ENCODE measurements around the gene PSME2.

PSME2 gene

DNA sequence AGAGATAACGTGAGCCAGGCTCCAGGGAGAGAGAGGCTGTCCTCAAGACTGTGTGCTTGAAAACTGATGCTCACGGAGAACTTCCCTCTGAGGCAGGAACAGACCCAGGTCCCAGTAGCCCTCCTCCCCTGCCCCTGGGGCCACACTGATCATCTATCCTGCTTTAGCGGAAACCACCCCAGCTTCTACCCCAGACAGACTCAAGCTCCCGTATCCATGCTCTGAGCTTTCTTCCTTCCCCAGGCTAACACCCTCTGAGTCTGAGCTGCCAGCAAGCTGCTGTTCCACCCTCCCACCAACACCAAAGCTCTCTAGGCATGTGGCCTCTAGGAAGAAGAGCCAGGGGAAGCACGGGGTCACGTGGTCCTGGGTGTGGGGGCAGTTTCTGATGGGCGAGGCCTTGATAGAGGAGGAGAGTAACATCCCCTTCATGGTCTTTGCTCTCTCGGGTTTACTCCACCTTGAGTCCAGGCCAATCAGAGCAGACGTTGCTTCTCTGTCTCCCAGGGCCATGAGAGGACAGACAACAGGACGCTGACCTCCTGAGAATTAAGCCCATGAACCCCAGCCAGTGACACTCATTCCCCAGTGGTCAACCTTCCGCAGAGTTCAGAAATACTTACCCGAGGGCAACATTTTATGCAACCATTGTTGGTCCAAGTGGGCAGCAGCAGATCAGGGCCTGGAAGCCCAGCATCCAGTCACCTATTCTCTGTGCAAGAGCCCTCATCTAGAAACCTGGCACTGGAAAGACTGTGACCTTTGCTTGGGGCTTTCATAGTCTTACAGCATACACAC is 50.9 kb downstream of the PSME2 start:
- Mint-ChIP-seq H3K27me3 (ENCODE audit: low read depth) (peaks cover 7% of the 10 kb centered on the region), H3K27ac (peak overlapping the region; percentile 89 to 96 (median 90)), H3K4me3 (peak overlapping the region; percentile 94 to 97 (median 95)), H3K36me3 (ENCODE audit: low read depth) (no peaks in the 10 kb centered on the region), H3K9me3 (no peaks in the 10 kb centered on the region), H3K4me1 (peaks cover 27% of the 10 kb centered on the region)
- TF ChIP-seq, protein P1, sequence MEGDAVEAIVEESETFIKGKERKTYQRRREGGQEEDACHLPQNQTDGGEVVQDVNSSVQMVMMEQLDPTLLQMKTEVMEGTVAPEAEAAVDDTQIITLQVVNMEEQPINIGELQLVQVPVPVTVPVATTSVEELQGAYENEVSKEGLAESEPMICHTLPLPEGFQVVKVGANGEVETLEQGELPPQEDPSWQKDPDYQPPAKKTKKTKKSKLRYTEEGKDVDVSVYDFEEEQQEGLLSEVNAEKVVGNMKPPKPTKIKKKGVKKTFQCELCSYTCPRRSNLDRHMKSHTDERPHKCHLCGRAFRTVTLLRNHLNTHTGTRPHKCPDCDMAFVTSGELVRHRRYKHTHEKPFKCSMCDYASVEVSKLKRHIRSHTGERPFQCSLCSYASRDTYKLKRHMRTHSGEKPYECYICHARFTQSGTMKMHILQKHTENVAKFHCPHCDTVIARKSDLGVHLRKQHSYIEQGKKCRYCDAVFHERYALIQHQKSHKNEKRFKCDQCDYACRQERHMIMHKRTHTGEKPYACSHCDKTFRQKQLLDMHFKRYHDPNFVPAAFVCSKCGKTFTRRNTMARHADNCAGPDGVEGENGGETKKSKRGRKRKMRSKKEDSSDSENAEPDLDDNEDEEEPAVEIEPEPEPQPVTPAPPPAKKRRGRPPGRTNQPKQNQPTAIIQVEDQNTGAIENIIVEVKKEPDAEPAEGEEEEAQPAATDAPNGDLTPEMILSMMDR (IDR thresholded peaks at IDR 0.05; ENCODE audit: unreplicated experiment in 3 of 3) = no peak

DNA sequence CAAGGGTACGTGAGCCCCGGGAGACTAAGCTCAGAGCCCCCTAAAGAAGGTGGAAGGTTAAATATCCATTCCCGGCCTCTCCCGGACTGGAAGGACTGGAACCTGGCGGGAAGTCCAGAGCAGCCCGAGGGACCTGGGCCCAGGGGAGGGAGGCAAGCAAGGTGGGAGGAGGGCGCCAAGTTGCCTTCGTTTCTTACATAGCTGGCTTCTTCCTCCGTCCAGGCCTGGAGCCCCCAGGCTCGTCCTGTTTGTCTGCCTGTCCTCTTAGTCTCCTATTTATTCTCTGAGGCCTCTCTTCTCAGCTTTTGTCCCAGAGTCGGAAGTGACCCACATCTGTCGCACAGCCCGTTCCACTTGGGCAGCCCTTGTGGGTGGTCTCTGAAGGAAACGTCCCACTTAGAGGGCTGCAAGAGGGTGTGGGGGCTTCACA is 51.6 kb downstream of the PSME2 start:
- peaks cover 28% of the 10 kb centered on the region for H3K4me1 Mint-ChIP-seq
- TF ChIP-seq, protein P1 (IDR thresholded peaks at IDR 0.05; ENCODE audit: unreplicated experiment in 3 of 3) = no peak
- no peaks in the 10 kb centered on the region for H3K9me3 Mint-ChIP-seq

DNA sequence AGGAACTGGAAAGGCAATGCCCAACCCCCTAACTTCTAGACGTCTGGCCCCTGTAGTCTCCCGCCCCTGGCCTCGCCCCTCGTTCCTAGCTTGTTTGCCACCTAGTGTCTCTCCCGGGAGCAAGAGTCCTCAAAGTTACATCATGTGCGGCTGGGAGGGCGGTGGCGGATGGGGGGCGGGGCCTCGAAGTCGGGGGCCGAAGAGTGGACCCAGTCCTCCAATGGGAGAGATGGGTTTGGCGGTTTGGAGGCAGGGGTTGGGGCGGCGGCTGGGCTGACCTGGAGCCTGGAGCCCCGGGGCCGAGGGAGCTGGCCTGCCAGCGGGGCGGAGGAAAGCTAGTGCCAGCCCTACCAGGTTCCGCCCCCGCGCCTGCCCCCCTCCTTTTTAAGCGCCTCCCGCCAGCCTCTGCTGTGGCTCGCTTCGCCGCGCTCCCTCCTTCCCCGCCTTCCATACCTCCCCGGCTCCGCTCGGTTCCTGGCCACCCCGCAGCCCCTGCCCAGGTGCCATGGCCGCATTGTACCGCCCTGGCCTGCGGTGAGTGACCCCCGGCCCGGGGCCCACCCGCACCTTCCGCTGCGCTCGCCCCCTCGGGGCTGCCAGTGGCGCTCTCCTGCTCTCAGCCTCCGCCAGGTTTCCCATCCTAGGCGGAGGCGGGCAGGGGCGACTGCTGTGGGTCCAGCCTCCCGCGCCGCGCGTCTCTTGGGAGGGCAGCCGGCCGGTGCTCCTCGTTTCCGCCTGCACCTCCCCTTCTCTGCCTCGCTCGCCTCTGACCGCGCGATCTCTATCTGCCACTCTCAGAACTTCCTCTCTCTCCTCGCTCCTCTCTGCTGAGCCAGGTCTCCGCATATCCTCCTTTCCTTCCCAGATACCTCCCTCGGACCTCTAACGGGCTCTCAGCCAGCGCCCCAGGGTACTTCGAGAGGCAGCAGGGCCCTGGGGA is 52.2 kb downstream of the PSME2 start, which contains the start of gene PCK2:
PCK2 (plus strand) TSS at position 411 of the 940 bp plus-strand sequence; CDS start at position 506, 95 bp downstream.
- TF ChIP-seq, protein P1 (IDR thresholded peaks at IDR 0.05; ENCODE audit: unreplicated experiment in 3 of 3) = peak in 1 of 3 experiments; percentile 6
- Mint-ChIP-seq H3K9me3 (no peaks in the 10 kb centered on the region), H3K4me3 (peak within 1 kb of the TSS; percentile 94 to 97 (median 95)), H3K27ac (peak within 1 kb of the TSS; percentile 89 to 96 (median 90)), H3K36me3 (ENCODE audit: low read depth) (no peaks in the 10 kb centered on the region), H3K4me1 (peaks cover 28% of the 10 kb centered on the region), H3K27me3 (ENCODE audit: low read depth) (peaks cover 7% of the 10 kb centered on the region)

More for the DNA sequence above, 51.6 kb downstream of the PSME2 start:
- Mint-ChIP-seq H3K27me3 (ENCODE audit: low read depth) (peaks cover 7% of the 10 kb centered on the region), H3K4me3 (peak overlapping the region; percentile 94 to 97 (median 95)), H3K27ac (peak overlapping the region; percentile 89 to 96 (median 90)), H3K36me3 (ENCODE audit: low read depth) (no peaks in the 10 kb centered on the region)
